GM19455 (cell line): ENCODE measurements around the gene PEF1.
"Not testable (repeated sequence)": the region's sequence is repeated elsewhere in the genome, so short reads cannot be mapped to it uniquely, and the experiment has no call there.

Experiments used
- ATAC-seq: cut with Tn5 transposase; IDR thresholded peaks from one replicate; pipeline ENCODE4 v1.9.1; 2021; ENCODE audit not compliant: unreplicated experiment

Gene PEF1

GRCh38 chr1:31615414-31615813, 29.3 kb downstream of the PEF1 start:
- ATAC-seq: no peak

GRCh38 chr1:31614414-31615005, 30.2 kb downstream of the PEF1 start:
- no peak for ATAC-seq

DNA sequence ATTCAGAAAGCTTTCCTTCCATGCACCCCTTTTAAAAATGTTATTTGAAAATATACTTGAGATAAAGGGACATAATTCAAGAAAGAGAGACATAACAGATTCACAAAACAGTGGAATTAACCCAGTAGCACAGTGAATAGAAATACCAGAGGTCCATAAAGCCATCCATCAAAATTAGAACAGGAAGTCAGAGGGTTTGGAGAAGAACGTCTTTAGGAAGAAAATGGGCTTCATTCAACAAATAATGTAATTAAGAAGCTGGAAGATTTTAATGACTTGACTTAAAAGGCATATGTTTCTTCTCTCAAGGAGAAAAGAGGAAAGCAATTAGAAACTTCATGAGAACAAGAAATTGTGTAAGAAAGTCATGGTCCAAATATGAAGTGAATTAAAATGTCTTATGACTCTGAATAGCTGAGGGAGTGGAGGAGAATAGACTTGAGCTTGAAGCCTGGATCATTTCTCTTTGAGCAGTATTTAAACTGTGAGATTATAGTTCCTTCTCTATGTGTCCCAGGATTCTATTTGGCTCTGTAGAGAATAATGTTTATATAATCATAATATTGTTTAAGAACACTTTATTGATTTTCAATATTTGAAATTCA, 35.1 kb downstream of the PEF1 start:
- no peak for ATAC-seq

- no peak for ATAC-seq
Observed at GRCh38 chr1:31607360-31607759, 37.3 kb downstream of the PEF1 start.

DNA sequence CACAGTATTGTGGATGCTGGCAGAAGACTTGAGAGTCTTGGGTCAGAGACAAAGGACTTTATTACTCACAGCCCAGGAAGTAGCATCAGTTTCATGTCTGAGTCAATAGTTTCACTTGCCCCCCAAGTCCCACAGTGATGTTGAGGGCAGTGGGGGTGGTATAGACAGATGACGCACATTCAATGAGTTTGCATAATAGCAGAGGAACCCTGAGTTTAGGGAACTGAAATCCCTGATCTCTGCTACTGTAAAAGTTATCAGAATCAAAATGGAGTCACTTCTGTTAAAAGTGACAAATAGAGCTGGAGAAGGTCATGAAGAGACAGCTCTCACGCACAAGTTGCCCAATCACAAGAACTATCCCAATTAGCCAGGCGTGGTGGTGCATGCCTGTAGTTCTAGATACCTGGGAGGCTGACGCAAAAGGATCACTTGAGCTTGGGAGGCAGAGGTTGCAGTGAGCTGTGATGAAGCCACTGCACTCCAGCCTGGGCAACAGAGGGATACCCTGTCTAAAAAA, 38.7 kb downstream of the PEF1 start:
- ATAC-seq: peak; percentile 66

DNA sequence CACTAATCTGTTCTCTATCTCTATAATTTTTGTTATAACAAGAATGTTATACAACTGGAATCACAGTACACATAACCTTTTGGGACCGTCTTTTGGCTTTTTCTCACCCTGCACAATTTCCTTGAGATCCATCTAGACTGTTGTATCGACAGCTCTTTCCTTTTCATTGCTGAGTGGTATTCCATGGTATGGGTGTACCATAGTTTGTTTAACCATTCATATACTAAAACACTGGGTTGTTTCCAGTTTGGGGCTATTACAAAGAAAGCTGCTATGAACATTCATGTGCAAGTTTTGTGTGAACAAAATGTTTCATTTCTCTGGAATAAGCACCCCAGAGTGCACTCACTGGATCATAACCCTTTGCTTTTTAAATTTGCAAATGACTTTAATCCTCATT, 42.6 kb downstream of the PEF1 start:
- ATAC-seq: no peak

GRCh38 chr1:31600641-31601040, 44.0 kb downstream of the PEF1 start:
- ATAC-seq: no peak

DNA sequence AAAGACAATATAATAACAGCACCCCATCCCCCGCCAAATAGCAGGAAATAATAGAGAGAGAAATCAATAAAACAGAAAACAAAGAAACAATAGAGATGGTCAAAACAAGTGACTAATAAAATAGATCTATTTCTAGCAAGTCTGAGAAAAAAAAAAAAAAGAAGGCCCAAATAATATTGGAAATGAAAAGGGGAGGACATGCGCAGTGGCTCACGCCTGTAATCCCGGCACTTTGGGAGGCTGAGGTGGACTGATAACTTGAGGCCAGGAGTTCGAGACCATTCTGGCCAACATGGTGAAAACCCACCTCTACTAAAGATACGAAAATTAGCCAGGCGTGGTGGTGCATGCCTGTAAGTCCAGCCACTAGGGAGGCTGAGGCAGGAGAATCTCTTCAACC, 45.7 kb downstream of the PEF1 start:
- no peak for ATAC-seq

DNA sequence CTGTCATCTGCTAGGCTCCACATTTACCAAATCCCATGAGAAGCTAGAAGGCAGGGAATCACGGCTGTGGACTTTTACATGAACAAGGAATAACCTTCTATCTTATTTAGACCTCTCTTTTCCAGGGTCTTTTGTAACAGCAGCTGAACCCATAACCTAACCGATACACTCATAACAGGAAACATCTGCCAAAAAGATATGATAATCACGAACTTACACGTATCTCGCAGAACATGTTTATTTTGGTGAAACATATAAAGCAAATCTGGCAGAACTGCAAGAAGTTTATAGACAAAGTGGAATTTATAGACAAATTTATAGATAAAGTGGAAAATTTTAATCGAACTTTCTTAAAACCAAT, 48.0 kb downstream of the PEF1 start:
- ATAC-seq: no peak

DNA sequence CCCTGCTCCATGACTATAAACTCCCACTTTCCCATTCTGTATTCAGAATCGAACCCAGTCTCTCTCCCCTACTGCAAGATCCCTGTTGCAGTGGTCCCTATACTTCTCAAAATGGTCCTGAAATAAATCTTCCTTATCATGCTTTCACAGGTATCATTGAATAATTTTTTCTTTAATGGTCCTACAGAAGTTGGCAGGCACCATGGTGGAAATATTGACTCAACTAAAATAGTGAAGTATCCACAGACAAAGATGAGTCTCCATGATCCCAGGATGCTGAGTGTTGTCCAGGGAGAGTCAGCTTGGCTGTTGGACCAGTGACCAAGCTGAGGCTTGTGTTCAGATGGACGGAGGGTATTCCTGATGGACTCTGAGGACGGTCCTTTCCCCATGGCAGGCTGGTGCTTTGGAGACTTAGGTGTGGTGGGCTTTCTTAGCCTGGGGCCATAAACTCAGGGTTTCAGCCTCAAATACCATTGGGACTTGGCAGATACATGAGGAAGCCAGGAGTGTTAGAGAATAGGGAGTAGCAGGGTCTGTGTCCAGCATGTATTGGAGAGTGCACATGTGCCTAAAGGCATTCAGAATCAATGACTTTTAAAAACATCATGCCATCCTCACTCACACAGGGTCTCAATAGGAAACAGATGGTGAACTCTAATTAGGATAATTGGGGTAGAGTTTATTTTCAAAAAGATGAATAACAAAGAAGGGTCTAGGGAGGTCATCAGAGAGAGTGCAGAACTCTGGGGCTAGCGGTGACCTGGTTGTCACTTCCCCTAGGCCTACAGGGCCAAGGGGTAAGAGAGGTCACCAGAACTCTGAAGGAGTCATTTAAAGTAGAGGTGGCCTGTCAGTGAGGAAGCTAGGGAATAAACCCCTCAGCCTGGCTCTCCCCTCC, 48.6 kb downstream of the PEF1 start:
- ATAC-seq: no peak

DNA sequence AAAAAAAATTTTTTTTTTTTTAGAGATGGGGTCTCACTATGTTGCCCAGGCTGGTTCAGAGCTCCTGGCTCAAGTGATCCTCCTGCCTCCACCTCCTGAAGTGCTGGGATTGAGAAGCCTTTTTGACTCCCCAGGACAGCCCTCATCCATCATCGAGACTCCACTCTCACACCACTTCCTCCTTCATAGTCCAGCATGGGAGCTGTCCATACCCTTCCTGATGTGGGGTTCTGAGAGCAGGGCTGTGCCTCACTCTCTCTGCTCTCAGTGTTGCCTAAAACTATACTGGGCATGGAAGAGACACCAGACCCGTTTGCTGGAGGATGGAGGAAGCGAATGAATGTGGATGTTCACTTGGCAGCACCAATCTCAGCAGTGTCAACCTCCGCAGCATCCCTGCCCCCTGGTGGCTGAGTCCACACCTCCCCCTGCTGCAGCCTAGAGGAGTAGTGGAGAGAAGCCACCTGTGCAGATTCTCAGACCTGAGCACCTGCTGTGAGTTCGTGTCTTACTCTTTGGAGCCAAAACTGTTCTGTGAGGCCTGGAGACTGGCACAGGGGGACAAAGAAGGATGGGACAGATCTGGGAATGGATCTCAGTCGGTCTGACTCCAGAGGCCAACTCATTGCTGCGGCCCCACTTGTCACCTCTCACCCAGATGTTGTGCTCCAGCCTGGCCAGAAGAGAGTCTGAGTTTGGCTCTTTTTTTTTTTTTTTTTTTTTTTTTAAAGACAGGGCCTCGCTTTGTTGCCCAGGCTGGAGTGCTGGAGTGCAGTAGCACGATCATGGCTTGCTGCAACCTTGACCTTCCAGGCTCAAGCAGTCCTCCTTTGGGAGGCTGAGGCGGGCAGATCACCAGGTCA, 50.7 kb downstream of the PEF1 start:
- no peak for ATAC-seq

- ATAC-seq: no peak
Observed at GRCh38 chr1:31593136-31593665, 51.5 kb downstream of the PEF1 start.

DNA sequence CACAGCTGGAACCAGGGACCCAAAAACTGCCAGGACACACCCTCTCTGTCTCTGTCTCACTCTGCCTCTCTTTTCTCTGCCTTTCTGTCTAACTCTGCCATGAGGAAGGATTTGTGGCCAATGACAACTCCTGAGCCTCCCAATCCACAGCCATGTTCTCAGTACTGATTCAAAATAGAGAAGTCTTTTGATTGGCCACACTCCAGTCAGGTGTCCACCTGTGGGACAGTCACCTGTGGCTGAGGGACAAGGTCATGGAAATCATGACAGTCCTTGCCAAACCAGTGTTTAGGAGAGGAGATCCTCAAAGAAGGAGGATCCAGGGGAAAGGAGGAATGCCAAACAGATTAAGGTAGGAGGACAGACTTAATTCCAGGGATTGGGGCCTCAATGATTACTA, 52.5 kb downstream of the PEF1 start:
- no peak for ATAC-seq

- no peak for ATAC-seq
Observed at GRCh38 chr1:31591425-31592093, 53.1 kb downstream of the PEF1 start.

- ATAC-seq: no peak
Observed at GRCh38 chr1:31588751-31589515, 55.7 kb downstream of the PEF1 start.

GRCh38 chr1:31587720-31588423, 56.8 kb downstream of the PEF1 start:
- ATAC-seq: no peak

DNA sequence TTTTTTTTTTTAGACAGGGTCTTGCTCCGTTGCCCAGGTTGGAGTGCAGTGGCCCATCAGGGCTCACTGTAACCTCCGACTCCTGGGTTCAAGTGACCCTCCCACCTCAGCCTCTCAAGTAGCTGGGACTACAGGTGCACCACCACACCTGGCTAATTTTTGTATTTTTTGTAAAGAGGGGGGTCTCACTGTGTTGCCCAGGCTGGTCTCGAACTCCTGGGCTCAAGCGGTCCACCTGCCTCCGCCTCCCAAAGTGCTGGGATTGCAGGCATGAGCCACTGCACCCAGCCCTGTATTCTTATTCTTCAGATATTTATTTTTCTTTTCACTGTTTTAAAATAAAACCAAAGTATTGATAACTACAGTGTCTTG, 57.4 kb downstream of the PEF1 start:
- not testable (repeated sequence) for ATAC-seq

DNA sequence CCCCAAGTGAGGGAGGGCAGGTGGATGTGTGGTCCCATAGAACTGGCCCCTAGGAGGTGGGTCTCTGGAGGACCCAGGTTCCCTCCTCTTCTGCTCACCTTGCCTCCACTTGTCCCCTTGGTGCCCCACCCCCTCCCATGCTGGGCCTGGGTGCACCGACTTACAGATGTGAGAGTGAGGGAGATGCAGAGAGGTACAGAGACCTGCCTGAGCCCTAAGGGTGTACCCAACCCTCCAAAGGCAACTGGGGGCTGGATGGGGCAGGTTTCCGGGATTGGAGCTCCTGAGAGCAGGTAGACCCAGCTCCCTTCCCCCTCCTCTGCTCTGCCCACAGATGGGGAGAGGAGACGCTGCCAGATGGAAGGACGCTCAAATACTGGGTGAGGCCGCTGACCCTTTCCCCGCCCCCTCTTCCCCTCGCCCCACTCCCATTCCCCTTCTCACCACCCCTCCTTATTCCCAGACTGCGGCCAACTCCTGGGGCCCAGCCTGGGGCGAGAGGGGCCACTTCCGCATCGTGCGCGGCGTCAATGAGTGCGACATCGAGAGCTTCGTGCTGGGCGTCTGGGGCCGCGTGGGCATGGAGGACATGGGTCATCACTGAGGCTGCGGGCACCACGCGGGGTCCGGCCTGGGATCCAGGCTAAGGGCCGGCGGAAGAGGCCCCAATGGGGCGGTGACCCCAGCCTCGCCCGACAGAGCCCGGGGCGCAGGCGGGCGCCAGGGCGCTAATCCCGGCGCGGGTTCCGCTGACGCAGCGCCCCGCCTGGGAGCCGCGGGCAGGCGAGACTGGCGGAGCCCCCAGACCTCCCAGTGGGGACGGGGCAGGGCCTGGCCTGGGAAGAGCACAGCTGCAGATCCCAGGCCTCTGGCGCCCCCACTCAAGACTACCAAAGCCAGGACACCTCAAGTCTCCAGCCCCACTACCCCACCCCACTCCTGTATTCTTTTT, 58.0 kb downstream of the PEF1 start:
- no peak for ATAC-seq
